Ishikawa (cell line): ENCODE data around the gene ADGRF3.

Experiments used
- CEBPB ChIP-seq: IDR thresholded peaks from 2 replicates; pipeline ENCODE4 v1.6.1; 2012
- EGR1 ChIP-seq: IDR thresholded peaks from 2 replicates; pipeline ENCODE4 v1.6.1; 2012
- EP300 ChIP-seq: IDR thresholded peaks from 2 replicates; pipeline ENCODE4 v1.6.1; 2012; ENCODE audit warnings: borderline replicate concordance
- FOXM1 ChIP-seq: IDR thresholded peaks from 2 replicates; pipeline ENCODE4 v1.6.1; 2012; ENCODE audit warnings: low read depth, borderline replicate concordance
- NFIC ChIP-seq: IDR thresholded peaks from 2 replicates; pipeline ENCODE4 v1.6.1; 2012
- TAF1 ChIP-seq: IDR thresholded peaks from 2 replicates; pipeline ENCODE4 v1.6.1; 2012; ENCODE audit warnings: low read depth, mild to moderate bottlenecking
- TEAD4 ChIP-seq: IDR thresholded peaks from 2 replicates; pipeline ENCODE4 v1.6.1; 2012
- TF ChIP-seq, protein P1 (sequence below): IDR thresholded peaks from 2 replicates; pipeline ENCODE4 v1.6.1; 2012

DNA sequence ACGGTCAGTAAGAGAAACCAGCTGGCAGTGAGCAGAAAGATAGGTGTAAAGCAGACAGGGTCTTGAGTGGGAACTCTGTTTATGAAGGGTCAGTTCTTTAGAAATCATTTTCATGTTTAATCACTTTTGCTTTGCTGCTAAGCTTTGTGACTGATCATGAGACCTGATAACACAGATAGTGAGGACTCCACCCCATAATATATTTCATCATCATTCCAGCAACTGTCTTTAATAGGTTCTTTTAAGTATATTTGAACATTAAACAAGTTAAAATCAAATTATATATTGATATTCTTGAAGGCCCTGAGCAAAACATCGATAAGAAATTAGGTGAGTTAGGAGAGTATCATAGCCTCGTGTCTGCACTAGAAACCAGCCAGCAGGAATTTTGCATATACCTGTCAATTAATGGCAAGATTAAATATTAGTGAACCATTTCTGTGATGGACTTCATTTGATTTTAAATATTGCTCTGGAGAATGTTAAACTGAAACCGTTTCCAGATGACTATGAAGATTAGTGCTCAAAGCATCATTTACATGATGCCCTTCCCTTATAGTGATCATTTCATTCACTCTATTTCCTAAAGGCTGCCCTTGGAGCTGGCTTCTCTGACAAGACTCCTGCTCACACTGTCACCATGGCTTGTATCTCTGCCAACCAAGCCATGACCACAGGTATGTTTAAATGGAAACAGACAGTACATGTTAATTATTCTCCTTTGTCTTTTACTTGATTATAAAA, 69.9 kb downstream of the ADGRF3 start:
- TF ChIP-seq TAF1 = no peak
- TF ChIP-seq EP300 = no peak
- no peak for TF ChIP-seq EGR1
- no peak for TF ChIP-seq FOXM1
- TF ChIP-seq CEBPB = no peak
- TF ChIP-seq, protein P1, sequence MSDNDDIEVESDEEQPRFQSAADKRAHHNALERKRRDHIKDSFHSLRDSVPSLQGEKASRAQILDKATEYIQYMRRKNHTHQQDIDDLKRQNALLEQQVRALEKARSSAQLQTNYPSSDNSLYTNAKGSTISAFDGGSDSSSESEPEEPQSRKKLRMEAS = no peak
- no peak for TF ChIP-seq NFIC
- no peak for TF ChIP-seq TEAD4
